Transverse colon (tissue), 4 donors: ENCODE measurements around the gene SYNJ1.

Experiments used
- CTCF ChIP-seq, 5 experiments: fragments of 200-600 bp in 3 of 5; fragments of 450-650 bp in 2 of 5; sonication (generic) in 3 of 5; IDR thresholded peaks; 1 replicate in 2 of 5; 2 replicates in 3 of 5; pipeline ENCODE4 v1.5.1; 2016 to 2017; ENCODE audit warnings: antibody characterized with exemption in 5 of 5, inconsistent platforms in 3 of 5, mild to moderate bottlenecking in 2 of 5, moderate library complexity in 1 of 5
- EP300 ChIP-seq: sonication (generic); formaldehyde crosslinking; IDR thresholded peaks from one replicate; pipeline ENCODE4 v1.6.1; 2017; ENCODE audit warnings: antibody characterized with exemption, low read depth
- POLR2A ChIP-seq: fragments of 450-650 bp; IDR thresholded peaks from one replicate; pipeline ENCODE4 v1.6.1; 2016; ENCODE audit warnings: antibody characterized with exemption, mild to moderate bottlenecking, moderate library complexity
- POLR2AphosphoS5 ChIP-seq, 3 donors: sonication (generic); formaldehyde crosslinking; IDR thresholded peaks; one replicate each; pipeline ENCODE4 v1.6.1; 2016; ENCODE audit warnings: antibody characterized with exemption in 3 of 3

- TF ChIP-seq POLR2AphosphoS5 (IDR thresholded peaks at IDR 0.05) = no peak
- no peak for TF ChIP-seq CTCF (IDR thresholded peaks at IDR 0.05)
- no peak for TF ChIP-seq POLR2A
- TF ChIP-seq EP300 = no peak
Measured at GRCh38 chr21:32741336-32741735, 13.5 kb upstream of the SYNJ1 start.
